Activated CD4-positive, CD25-positive, alpha-beta regulatory T cell (primary cell): ENCODE data around the gene PSMC4.

Experiments
- DNase-seq, 4 experiments: peaks; one replicate each; lab custom pipeline; 2025; lab: John Stamatoyannopoulos, UW

The PSMC4 gene

DNA sequence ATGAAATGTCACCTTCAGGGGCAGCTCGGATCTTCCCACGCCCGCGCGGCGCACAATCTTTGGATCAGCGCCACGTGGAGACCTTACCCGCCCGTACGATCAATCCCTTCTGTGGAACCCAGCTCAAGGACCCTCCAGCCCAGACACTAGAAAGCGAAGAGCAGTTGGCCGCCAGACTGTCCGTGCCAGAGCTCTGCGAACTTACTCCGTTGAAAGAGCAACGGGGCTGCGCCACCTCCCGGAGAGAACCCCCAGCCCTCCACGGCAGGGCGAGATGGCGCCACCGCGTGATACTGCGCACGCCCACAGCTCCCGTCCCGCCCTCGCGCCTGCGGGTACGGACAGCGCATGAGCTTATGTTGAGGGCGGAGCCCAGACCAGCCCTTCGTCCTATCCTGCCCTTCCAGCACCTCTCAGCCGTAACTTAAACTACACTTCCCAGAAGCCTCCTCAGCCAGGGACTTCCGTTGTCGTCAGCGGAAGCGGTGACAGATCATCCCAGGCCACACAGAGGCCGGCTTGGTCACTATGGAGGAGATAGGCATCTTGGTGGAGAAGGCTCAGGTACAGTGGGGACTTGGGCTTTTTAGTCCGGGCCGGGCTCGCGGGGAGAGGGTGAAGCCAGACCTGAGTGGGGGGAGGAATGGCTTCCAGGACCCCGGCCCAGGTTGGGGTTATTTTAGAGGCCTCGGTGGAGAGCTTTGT lies at the start of gene PSMC4:
Gene PSMC4, plus strand, starts transcription at position 491 of the 705 bp plus-strand sequence. Its CDS starts 38 bp downstream, at position 529.
- peak; percentile 91 to 97 (median 96) for DNase-seq

DNA sequence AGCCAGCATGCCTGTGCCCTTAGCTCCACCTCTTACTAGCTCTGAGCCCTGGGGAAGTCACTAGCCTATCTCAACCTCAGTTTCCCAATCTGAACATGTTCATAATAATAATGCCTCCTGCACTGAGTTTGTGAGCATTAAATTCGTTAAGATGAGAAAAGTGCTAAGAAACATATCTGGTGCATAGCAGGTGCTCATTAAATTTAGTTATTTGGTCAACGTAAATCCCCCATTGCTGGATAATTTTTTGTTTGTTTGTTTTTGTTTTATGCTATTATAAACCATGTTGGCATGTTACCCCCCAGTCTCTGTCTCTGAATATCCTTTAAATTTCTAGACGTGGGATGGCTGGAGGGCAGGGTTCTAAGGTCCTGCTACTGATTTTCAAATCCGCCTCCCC lies 47.1 kb upstream of the PSMC4 start:
- no peak for DNase-seq

DNA sequence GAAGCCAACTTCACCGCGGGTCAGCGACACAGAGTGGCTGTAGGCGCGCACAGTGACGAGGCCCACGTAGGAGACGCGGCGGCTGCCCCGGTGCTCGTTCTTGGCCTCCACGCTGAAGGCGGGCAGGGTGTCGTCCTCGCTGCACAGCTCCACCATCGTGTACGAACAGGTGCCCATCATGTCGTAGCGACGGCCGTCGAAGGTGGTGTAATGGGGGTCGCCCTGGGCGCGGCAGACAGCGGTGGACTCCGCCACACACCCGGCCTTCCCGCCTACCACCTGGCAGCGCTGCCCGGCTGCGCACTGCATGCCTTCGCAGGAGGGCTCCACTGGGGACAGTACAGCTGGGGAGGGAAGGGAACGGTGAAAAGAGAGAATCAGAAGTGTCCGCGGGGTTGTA lies 46.6 kb upstream of the PSMC4 start:
- DNase-seq: no peak

DNA sequence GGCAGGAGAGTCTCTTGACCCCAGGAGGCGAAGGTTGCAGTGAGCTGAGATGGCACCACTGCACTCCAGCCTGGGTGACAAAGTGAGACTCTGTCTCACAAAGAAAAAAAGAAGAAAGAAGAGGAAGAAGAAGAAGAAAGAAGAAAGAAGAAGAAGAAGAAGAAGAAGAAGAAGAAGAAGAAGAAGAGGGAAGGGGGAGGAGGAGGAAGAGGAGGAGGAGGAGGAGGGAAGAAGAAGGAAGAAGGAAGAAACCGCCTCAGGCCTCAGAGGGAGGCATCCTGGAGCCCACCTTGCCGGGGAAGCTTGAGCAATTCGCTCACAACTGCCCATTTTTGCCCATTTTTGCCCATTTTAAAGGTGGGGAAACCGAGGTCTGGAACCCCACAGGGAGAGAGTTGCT lies 46.0 kb upstream of the PSMC4 start:
- no peak for DNase-seq

DNA sequence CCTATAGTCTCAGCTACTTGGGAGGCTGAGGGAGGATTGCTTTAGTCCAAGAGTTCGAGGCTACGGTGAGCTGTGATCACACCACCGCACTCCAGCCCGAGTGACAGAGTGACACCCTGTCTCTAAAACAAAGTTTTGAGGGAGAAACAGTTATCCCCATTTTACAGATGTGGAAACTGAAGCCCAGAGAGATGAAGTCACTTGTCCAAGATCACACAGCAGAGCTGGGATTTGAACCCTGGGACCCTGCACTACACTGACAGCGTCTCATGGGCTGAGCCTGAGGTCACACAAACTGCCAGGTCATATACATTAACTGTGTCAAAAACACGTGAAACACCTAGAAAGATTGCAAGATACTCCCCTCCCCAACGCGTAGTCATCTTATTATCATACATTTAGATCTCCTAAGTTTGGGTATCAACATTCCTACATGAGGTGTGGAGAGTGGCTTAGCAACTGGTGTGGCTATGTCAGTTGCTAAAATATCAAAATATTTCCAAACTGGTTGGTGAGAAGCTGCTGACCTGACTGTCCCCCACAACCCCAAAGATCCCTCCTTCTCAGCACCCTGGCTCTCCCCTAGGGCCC lies 44.7 kb upstream of the PSMC4 start:
- DNase-seq: no peak

DNA sequence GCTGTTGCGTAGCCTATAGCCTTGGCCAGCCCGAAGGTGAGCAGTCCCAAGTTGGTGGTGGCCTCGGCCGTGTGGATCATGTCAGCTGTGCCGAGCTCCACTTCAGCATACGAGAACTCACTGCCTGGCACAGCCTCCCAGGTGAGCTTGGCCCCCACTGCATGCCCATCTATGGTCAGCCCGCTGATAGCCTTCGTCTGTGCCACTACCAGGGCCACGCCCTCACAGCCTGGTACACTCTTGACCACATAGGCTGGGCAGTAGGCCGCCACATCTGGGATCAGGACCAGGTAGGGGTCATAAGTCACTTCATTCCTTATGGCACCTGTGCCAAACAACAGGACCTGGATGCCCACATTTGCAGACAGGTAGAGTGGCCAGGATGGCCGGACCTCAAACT lies 43.9 kb upstream of the PSMC4 start:
- no peak for DNase-seq

DNA sequence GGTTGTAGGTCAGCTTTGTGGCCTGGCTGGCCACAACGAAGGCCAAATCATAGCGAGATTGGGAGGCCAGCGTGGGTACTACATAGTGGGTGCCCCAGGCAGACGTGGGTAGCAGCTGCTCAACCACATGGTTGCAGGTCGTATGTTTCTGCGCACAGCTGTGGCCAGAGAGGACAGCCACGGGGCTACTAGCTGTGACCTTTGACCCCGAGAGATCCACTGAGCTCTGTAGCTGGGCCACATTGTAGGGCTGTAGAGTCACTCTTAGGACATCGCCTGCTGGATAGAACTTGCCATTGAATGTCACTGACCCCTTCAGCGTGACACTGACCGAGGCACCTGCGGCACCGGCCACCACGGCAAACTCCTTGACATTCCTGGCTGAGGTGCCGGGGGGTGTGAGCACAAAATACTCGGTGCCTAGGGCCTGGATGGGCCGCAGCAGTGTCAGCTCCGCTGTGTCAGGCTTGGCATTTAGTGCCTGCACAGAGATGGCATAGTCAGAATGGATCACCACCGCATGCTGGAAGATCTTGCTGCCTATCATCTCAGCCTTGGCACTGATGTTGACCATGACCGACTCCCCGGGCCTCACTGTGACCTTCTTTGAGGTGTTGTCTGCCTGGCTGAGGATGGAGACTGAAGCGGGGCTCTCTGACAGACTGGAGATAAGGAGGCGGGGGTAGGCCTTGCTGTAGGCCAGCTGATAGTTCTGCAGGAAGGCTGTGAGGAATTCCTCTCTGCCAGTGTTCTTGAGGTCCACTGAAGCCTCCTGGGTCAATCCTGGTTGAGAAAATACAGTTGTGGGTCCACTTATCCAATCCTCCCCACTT lies 43.2 kb upstream of the PSMC4 start:
- DNase-seq: no peak

DNA sequence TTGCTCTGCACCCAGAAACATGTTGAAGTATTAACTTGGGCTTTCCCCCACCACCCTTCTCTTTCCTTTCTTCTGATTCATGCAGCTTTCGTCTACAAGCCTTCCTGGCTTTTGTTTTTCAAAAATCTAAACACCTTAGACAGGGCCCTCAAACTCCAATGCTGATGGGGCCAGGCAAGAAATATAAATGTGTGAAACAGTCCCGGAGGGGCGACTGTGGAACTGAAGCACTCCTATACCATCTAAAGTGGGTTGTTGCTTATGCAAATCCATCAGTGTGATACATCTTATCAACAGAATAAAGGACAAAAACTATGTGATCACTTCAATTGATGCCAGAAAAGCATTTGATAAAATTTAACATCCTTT lies 42.6 kb upstream of the PSMC4 start:
- no peak for DNase-seq

DNA sequence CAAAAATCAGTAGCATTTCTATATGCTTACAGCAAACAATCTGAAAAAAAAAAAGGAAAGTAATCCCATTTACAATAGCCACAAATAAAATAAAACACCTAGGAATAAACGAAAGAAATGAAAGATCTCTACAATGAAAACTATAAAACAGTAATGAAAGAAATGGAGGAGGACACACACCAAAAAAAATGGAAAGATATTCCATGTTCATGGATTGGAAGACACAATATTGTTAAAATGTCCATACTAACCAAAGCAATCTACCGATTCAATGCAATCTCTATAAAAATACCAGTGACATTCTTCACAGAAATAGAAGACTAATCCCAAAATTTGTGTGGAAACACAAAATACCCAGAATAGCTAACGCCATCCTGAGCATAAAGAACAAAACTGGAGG lies 41.2 kb upstream of the PSMC4 start:
- DNase-seq: no peak

DNA sequence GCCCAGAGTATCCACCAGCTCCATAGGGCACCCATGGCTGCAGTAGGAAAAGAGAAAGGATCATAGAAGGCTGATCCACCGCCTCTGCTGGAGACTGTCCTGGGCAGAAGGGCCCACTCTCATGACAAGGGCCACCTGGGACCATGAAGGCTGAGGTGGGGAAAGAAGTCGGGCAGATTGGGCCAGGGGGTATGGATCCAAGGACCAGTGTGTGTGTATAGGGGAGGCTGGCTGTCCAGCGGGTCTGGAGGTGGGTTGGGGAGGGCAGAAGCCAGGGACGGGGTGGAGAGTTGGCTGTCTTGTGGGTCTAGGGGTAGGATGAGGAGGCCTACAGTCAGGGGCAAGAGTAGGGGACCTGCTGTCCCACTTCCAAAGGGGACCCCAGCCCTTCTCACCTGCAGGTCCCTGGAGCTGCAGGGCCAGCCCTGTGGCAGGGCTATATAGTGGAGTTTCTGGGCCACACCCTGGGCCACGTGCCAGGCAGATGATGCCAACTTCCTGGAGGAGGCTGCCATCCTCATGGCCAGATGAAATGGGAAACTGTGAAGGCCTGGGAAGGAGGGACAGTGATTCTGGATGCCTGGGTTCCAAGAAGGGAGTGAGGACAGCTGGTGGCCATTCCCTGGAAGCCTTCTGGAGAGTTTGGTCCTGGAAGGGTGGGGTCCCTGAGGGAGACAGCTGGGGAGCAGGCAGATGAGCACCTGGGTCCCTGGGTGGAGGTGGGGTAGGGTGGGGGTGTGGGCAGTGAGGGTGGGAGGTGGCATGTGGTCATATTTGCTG lies 36.2 kb upstream of the PSMC4 start, which contains the start of gene FCGBP:
Gene FCGBP, minus strand, starts transcription at position 51 of the 780 bp plus-strand sequence.
- DNase-seq: no peak

DNA sequence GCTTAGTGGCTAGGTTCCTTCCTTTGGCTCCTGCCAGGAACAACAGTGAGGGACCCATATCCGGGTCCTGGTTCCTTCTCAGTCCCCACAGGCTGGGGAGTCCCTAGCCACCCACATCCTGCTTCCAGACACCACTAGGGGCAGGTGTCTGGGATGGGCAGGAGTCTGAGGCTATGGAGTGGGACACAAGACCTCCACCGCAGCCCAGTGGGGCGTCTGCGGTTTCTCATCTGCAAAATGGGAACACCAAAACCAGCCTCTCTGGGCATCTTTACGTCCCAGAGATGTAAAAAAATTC lies 35.7 kb upstream of the PSMC4 start:
- no peak for DNase-seq

DNA sequence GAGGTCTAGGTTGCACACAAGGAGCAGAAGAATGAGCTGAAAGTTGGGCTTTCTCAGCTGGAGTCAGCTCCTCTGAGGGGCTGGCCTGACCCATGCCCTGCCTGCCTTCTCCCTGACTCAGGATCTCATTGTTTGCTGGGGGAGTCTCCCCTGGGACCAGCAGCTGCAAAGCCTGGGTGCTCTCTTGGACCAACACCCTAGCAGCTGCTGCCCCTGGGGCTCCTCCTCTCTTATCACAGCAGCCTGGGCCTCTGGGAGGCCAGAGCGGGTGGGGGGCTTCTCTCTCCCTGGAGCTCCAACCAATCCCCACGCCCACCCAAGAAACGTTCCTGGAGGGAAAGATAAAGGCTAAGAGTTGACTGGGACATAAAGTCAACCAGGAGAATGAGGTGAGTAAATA lies 34.9 kb upstream of the PSMC4 start:
- no peak for DNase-seq

DNA sequence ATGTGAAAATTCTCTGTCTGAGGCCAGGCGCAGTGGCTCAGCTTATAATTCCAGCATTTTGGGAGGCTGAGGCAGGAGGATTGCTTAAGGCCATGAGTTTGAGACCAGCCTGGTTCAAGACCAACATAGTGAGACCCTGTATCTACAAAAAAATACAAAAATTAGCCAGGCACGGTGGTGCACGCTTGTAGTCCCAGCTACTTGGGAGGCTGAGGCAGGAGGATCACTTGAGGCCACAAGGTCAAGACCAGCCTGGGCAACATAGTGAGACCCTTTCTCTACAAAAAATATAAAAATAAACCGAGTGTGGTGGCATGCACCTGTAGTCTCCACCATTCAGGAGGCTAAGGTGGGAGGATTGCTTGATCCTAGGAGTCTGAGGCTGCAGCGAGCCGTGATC lies 34.3 kb upstream of the PSMC4 start:
- no peak for DNase-seq

DNA sequence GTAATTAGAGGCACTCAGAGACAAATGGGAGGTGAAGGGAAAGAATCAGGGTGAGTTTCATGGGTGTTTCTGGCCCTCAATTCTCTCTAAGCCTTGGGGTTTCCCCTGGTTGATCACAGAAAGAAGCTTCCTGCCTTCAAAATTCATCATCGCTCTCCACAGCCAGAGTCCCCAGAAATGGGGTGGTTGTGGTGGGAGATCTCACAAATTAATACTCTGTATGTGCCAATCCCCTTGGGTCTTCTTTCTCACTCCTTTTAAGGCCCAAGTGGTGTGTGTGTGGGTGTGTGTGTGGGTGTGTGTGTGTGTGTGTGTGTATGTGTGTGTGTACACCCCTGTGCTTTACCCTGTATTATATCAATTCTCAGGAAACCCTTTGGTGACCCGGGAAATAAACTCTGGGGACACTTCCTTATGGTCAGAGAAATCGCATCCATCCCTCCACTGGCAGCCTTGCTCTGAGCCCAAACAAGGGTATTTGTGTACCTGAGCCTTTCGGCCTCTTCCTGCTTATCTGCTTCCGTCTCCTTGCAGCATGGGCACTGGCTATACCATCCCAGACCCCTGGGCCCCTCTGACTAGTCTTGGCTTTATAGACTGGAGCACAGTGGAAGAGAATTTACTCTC lies 33.8 kb upstream of the PSMC4 start:
- DNase-seq: no peak

DNA sequence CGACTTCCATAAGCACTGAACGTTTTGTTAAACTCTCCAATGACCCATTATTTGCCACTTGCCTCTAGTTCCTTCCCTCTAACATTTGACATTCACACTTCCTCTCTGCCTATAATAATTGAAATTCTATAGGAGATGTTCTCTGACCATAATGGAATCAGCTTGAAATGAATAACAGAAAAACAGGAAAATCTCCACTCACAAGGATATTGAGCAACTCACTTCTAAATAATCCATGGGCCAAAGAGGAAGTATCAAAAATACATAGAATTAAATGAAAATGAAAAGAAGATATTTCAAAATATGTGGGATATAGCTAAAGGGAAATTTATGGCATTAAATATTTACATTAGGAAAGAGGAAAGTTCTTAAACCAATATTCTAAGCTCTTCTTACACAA lies 33.2 kb upstream of the PSMC4 start:
- no peak for DNase-seq

DNA sequence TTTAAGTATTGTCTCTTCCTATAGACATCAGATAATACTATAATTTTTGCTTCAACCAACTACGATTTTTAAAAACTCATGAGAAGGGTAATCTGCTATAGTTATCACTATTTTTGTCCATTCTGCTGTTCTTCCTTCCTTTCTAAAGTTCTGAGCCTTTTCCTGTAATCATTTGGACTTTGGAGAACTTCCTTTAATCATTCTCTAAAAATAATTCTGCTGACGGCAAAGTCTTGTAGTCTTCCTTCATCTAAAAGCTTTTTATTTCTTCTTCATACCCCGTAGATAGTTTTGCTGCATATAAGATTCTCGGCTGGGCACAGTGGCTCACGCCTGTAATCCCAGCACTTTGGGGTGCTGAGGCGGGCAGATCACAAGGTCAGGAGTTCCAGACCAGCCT lies 31.4 kb upstream of the PSMC4 start:
- DNase-seq: no peak

DNA sequence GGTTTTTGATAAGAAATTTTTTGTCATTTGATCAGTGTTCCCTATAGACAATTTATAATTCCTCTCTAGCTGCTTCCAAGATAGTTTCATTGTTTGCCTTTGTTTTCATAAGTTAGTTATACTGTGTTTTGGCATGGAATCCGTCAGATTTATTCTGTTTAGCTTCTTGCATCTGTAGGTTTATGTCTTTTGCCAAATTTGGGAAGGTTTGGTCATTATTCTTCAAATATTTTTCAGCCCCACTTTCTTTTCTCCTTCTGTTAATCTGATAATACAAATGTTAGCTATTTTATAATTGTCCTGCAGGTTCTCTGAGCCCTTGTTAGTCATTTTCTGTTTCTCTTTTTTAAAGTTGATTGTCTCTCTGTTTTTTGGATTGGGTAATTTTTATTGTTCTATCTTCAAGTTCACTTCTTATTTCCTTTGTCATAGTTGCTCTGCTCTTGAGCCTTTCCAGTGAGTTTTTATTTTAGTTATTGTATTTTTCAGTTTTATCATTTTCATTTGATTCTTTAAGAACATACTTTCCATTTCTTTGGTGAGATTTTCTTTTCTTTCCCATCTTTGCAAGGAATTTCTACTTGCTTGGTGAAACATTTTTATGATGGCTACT lies 30.6 kb upstream of the PSMC4 start:
- no peak for DNase-seq

DNA sequence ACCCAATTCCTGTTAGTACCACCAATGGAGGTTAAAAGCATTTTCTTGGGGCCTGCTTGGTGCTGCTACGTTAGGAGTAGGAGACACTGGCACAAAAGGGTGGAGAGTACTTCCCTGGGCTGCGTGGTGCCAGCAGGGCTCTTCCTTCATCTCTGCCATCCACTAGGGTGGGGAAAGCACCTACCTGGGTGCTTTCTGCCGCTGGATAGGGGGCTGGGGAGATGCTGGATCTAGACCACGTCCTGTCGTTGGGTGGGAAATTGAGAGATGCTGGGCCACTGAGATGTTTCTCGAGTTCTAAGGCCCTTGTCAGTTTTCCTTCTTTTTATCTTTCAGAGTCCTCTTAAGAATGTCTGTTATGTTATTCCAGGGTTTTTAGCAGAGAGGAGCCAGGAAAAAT lies 29.8 kb upstream of the PSMC4 start:
- no peak for DNase-seq

DNA sequence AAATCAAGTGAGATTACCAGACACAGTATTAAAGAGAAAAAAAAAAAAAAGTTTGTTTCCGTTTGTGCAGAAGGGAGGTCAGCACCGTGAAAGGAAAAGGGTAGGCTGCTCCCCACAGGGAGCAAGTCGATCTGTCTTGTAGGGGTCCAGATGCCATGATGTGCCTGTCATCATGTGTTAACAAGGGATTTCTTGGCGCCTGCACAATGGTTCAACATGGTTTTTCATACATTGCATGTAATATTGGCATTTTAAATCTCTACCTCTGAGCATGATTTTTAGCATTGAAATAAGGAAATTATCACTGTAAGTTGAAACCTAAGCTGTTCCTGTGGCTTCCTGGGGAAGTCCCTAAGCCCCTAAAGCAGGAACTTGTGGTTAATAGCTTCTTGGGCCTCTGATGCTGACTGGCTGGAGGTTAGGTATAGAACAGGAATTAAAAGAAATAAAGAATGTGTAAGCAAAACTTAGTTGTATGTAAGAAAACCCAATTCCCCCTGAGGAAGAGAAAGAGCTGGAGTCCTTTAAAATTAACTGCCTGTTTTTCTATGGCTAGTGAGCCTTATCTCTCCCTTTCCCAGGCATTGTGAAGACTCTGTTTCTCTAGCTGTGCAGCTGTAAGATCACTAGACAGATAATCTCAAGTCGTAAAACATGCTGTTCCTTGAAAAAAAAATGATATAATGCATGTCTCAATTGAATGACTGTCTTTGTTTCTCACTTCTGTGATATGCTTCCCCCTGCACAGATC lies 29.2 kb upstream of the PSMC4 start:
- DNase-seq: no peak

DNA sequence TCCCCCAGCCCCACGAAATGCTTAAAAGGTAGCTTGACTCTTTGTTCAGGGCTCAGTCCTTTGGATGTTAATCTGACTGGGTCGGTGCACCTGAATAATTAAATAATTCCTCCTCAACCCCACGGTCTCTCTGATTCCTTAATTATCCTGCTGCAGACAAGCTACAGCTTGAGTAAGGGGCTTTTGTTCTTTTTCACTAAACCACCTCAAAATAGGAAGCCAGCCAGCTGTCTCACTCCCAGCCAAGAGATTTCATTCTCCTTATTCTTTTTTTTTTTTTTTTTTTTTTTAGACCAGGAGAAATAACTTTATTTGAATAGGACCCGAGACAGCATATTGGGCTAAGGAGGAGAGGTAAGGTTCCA lies 28.6 kb upstream of the PSMC4 start:
- no peak for DNase-seq

DNA sequence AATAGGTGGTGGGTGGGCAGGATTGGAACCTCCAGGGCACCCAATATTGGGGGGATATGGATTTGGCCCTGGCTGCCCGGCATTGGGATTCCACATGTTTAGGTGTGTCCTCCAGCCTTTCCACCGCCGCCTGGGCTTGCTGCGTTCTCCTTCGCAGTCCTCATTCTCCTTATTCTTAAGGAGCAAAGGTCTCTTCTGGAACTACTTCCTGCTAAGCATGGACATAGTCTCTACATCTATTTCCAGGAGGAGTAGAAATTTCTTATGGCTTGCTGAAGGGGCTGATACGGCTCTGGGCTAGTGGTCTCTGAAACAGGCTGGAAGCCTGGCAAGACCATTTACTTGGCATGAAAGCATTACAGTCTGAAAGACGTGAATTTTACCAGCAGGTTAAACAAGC lies 27.4 kb upstream of the PSMC4 start:
- DNase-seq: no peak
